HG03520 (cell line): ENCODE measurements around the gene GAS7.
"Not testable (repeated sequence)": the region's sequence is repeated elsewhere in the genome, so short reads cannot be mapped to it uniquely, and the experiment has no call there.

Source experiments
- ATAC-seq: cut with Tn5 transposase; IDR thresholded peaks from one replicate; pipeline ENCODE4 v1.9.1; 2021; ENCODE audit warnings: mild to moderate bottlenecking, moderate library complexity; ENCODE audit not compliant: unreplicated experiment

The GAS7 gene

DNA sequence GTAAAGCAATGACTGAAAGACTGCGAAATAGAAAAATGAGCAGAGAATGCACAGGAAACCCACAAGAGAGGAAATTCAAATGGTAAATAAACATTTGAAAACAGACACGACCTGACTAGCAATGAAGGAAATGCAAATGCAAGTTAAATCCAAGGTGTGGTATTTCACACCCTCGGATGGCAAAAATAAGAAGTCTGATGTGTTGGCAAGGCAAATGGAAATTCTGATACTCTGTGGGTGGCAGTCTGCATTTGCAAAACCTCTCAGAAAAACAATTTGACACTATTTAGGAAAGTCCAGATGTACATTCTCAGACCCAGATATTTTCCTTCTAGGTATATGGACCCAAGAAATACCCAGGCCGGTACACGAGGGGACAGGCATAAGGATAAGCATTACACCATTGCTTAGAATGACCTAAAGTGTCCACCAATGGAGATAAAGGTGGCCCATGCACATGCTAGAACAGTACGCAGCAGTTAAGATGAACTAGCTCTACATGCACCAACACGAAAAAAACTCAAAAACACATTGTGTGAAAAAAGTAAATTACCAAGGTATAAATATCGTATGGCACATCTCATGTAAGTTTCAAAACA lies 116.7 kb downstream of the GAS7 start:
- ATAC-seq, result no peak

GRCh38 chr17:10077561-10078299 lies 120.7 kb downstream of the GAS7 start:
- ATAC-seq, result no peak

DNA sequence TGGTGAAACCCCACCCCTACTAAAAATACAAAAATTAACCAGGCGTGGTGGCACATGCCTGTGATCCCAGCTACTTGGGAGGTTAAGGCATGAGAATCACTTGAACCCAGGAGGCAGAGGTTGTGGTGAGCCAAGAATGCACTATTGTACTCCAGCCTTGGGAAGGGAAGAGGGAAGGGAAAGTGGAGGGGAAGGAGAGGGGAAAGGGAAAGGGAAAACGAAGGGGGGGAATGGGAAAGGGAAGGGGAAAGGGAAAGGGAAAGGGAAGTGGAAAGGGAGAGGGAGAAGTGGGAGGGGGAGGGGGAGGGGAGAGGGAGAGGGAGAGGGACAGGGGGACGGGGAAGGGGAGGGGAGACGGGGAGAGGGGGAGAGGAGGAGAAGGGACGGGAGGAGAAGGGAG lies 122.5 kb downstream of the GAS7 start:
- ATAC-seq, result no peak

DNA sequence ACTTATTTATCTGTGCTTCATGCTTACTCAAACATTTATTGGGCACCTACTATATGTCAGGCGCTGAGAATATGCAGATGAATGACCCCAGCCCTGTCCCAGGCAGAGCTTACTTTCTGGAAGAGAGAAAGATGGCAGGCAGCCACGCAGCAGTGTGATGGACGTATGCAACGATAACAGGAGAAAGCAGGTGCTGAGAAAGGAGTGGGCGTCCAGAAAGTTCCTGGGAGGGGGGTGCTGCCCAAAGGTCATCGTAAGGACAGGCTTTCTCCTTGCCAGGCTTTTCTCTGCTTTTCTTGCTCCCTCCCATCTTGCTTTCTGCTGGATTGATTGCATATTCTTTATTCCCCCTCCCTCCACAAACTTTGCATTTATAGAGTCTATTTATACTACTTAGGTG lies 124.5 kb downstream of the GAS7 start:
- ATAC-seq, result no peak

GRCh38 chr17:10072556-10073425 lies 125.6 kb downstream of the GAS7 start:
- no peak for ATAC-seq

DNA sequence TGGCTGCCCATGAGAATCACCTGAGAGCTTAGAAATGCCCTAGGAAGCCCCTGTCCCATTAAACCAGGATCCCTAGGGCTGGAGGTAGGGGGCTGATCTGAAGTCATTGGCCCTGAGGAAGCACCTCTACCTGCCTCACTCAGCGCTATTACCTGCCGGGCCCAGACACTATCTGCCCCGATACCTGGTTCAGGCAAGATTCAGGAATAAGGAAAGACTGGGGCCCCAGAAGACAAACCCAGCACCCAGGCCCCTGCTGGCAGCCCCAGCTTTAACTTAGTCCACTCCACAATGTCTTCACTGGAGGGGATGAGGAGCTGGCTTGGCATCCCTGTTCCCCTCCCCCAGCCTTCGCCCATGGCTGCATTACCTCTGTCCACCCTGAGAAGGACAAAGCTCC lies 126.3 kb downstream of the GAS7 start:
- no peak for ATAC-seq

DNA sequence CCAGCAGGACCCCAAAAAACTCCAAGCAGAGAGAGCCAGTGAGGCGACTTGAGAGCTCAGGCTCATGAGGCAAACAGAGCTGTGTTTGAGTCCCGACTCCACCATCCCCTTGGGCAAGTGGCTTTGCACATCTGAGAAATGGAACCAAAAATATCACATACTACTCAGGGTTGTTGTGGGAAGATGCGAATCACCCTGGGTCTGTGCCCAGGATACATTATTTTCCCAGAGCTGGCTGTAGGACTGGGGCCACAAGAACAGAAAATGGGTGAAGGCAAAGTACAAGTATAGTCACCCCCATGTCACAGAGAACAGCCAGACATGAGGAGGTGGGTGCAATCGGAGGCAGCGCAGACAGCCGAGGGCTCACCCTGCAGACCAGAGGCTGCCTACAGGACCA lies 127.3 kb downstream of the GAS7 start:
- no peak for ATAC-seq

DNA sequence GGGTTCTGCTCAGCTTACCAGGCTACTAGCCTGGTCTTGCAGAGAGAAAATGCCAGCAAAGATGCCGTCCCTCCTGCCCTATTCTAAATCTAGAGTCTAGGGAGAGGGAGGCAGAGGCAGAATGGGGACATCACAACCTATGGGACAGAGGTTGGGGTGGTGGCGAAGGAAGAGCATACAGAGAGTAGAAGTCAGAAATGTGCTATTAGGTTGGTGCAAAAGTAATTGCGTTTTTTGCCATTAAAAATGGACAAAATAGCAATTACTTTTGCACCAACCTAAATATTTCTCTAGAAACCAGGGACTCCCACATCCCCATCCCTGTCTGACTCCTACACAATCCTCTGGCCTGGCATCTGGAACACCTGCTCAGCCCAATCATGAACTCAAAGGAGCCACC lies 127.7 kb downstream of the GAS7 start:
- ATAC-seq, result no peak

DNA sequence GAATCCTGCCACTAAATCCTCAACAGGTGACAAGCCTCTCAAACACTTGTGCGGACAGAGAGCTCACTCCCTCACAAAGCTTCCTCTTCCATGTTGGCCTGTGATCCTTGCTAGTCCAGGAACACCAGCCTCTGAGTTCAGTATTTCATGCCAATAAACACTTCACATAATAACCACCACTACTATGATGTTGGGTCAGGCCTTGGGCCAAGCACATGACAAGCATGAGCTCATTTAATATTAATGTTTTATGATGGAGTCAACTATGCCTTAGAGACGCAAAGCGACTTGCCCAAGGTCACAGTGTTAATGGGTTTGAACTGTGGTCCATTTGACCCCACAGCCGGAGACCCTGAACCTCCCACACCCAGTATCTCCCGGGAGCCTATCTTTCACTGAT lies 129.1 kb downstream of the GAS7 start:
- ATAC-seq, result no peak

GRCh38 chr17:10067446-10068143 lies 130.8 kb downstream of the GAS7 start:
- no peak for ATAC-seq

DNA sequence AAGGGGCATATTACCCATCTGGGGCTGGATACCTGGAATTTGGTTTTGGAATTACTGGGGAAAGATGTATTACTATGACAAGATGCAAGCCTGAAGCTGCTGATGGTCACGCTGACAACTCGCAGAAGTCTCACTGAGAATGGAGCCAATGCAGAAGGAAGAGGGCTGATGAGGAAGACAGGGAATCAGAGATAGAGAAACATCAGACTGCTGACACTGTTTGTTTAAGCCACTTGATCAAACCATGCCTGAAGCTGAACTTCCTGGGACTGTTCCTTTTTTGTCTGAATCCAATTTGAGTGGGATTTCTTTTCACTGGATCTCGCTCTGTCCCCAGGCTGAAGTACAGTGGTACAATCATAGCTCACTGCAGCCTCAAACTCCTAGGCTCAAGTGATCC lies 133.9 kb downstream of the GAS7 start:
- ATAC-seq, result no peak

GRCh38 chr17:10063730-10064241 lies 134.6 kb downstream of the GAS7 start:
- ATAC-seq, result no peak

DNA sequence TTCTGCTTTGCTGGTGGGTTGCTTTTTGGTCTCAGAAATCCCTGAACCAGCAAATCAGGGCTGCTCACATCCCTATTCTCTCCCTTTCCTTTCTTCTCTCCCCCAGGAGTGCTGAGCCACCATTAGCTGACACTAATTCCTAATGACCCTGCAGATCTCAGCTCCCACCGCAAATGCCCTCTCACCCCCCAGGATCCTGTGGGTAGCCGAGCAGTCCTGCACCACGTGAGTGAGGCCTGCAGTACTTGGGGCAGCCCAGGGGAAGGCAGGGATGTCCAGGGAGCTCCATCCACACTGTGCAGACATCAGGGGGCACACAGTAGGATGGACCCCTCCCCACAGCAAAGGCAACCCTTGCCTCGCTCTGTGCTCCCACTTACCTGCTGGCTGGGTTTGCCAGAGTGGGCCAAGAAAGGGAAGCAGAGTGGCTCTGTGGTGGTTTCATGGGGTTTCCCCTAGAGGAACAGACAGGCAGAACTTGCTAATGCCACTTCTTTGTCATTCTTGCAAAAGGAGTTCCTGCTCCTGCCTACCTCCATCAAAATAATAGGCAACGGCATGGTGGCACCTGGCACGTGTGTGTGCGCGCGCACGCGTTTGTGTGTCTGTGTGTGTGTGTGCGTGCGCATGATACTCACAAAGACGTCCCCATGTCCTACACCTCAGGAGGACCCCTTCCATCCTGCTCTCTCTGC lies 135.6 kb downstream of the GAS7 start:
- no peak for ATAC-seq

DNA sequence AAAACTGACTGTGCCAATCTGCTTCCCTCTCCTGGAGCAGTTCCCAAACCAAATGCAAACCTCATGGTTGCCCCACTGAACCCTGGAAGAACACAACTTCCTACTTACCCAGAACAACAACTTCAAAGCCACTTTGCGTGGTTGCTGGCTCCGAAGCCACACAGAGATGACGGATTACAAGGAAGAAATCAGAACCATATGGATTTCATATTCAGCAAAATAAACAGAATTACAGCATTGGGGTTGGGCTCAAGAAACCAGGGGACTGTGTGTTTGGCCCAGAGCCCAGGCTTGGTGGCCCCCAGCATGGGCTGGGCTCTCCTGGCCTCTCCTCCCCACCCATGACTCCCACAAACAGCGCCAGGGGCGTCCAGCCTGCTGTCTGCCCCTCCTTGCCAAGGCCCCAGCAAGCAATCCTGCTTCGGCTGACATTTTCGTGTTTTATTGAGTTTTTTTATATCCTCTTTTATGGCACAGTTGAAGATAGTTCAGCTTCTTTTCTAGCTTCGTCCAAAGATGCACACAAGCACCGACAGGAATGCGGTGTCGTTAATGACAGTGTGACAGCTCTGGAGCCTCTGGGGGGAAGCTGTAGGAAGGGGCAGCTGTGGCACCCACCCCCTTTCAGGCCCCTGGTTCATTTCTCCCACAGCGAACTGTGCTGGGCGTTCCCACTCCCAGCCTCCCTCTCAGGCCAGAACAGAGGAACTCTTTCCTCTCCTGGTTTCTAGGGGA lies 137.1 kb downstream of the GAS7 start:
- no peak for ATAC-seq

DNA sequence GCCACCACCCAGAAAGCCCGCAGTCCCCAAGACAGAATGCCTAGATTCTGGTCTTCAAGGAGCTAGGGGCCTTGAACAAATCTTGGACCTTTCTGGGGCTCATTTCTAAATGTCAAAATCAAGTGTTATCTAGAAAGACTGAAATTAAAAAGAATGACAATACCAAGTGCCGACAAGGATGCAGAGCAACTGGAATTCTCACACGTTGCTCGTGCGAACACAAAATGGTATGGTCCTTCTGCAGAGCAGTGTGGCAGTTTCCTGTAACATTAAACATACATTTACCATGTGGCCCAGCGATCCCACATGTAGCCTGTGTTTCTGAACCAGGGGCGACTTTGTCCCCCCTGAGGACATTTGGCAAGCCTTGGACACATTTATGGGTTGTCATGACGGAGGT lies 137.9 kb downstream of the GAS7 start:
- no peak for ATAC-seq

GRCh38 chr17:10059684-10060211 lies 138.7 kb downstream of the GAS7 start:
- peak; percentile 67 for ATAC-seq

DNA sequence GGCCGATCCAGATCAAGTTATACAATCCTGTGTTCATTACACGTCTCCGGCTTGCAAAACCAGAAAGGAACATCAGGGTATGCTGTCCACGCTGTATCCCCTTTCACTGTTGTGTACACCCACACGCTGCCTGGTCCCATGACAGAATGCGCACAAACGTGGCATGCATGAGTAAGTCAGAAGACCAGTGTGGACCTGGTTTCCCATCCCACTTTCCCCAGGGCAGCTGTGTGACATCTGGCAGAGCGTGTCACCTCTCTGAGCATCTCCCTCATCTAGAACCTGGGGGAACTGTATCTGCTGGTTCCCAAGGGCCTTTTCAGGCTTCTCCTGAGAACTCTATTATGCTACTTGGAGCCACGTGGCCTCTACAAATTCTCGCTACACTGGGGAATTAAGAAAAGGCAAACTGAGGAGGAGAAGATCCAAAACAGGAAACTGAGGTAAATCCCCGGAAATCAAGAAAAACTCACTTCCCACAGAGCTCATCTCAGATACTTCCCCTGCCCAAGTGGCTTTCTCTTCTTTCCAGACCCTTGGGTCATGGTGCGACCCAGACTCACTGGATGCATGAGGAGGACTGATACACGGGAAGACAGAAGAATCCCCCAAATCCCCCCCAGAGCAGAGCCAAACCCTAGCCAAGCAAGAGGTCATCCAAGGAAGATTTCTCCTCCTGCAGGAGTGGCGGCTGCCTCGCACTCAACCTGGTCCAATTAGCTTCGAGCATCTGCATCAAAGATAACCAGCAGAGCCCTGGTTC lies 139.3 kb downstream of the GAS7 start:
- ATAC-seq, result no peak

DNA sequence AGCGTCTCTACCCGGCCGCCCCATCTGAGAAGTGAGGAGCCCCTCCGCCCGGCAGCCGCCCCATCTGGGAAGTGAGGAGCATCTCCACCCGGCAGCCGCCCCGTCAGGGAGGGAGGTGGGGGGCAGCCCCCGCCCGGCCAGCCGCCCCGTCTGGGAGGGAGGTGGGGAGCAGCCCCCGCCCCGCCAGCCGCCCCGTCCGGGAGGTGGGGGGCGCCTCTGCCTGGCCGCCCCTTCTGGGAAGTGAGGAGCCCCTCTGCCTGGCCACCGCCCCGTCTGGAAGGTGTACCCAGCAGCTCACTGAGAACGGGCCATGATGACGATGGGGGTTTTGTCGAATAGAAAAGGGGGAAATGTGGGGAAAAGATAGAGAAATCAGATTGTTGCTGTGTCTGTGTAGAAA lies 140.9 kb downstream of the GAS7 start:
- ATAC-seq, result not testable (repeated sequence)
